ENCODE results near the gene DNAH7. TPM values are rescaled to one million over a fixed set of nuclear protein-coding genes. Genes with fewer than 3 reads are reported as not detected.

DNAH7 gene
- total and polyA plus RNA-seq, 2 of the 8 experiments (the other 6 are each of a cell fraction or from before 2014, with no cell fraction given): 0.07 to 0.08 TPM

DNA sequence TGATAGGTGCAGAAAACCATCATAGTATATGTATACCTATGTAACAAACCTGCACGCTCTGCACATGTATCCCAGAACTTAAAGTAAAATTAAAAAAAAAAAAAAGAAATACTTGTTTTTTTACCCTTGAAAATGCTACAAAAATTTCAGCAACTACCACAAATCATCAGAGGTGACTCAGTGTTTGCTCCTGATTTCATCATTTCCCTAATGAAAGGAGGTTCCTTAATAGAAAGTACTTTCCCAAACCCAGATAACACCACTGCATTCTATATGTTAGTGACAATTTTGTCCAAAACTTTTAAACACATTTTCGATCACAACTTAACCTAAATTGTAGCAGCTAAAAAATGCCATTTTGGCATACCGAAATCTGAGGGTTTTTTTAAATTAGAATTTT, 248.3 kb downstream of the DNAH7 start:
- H3K9me3 ChIP-seq (ENCODE audit: insufficient read depth in 2 of 2, low read depth in 1 of 2, low read length in 1 of 2): no peaks in the 10 kb centered on the region
- ChIA-PET POLR2A (ENCODE audit: partially characterized antibody) (no interaction called here), CTCF (ENCODE audit: partially characterized antibody) (interaction anchor here (1.4 kb wide), 1 partner anchor 12 kb away, joined by 5 read pairs; no protein-coding TSS in a partner anchor)
- no peak overlapping the region for H2BK120ac ChIP-seq (replicated peaks; ENCODE audit: low read depth, low read length)
- no peak overlapping the region for H2AFZ ChIP-seq (ENCODE audit: low read length)
- H3K18ac ChIP-seq (ENCODE audit: extremely low read depth, low read length): no peak overlapping the region
- no peak overlapping the region for H4K5ac ChIP-seq (ENCODE audit: insufficient read length, low read depth, low read length)
- H2BK12ac ChIP-seq (ENCODE audit: low read depth, low read length): no peak overlapping the region
- H2BK15ac ChIP-seq (ENCODE audit: low read length): no peak overlapping the region
- no peak overlapping the region for H3K4me2 ChIP-seq (ENCODE audit: insufficient read depth in 1 of 2, low read depth in 2 of 2, low read length in 2 of 2)
- no peaks in the 10 kb centered on the region for H3K79me2 ChIP-seq (ENCODE audit: control insufficient read depth in 1 of 2, insufficient read depth in 2 of 2, low read length in 2 of 2)
- H3K27me3 ChIP-seq (replicated peaks in 1 of 4; ENCODE audit: control insufficient read depth in 3 of 4, extremely low read depth in 1 of 4, insufficient read depth in 3 of 4, low read length in 3 of 4): no peaks in the 10 kb centered on the region
- H4K91ac ChIP-seq (replicated peaks; ENCODE audit: insufficient read length, low read length): no peak overlapping the region
- no peak overlapping the region for H2BK5ac ChIP-seq (ENCODE audit: low read depth, low read length)
- H3K79me1 ChIP-seq (ENCODE audit: low read depth, low read length): no peaks in the 10 kb centered on the region
- no peak overlapping the region for H4K8ac ChIP-seq (ENCODE audit: extremely low read depth, insufficient read depth, low read length)
- no peak overlapping the region for H2AK5ac ChIP-seq (ENCODE audit: low read depth, low read length)
- H3K4me3 ChIP-seq (ENCODE audit: extremely low read depth in 1 of 4, insufficient read depth in 2 of 4, low read depth in 3 of 4, low read length in 4 of 4): no peak overlapping the region
- 0 out of 7 replicates have a peak, but pooled peaks cover 0 to 2% (median 0%) of the 10 kb centered on the region in 4 experiments for H3K4me1 ChIP-seq (replicated peaks in 1 of 4; ENCODE audit: control insufficient read depth in 3 of 4, insufficient read depth in 4 of 4, low read length in 3 of 4)
- no peaks in the 10 kb centered on the region for H4K20me1 ChIP-seq (replicated peaks in 1 of 2; ENCODE audit: control insufficient read depth in 1 of 2, insufficient read depth in 2 of 2, low read length in 2 of 2)
- no peak overlapping the region for H3K27ac ChIP-seq (ENCODE audit: low read depth, low read length)
- no peak overlapping the region for H3K9ac ChIP-seq (replicated peaks in 1 of 4; ENCODE audit: extremely low read depth in 1 of 4, low read depth in 3 of 4, low read length in 3 of 4)
- no peak overlapping the region for H3K56ac ChIP-seq (replicated peaks; ENCODE audit: insufficient read length, low read depth, low read length)
- H3K36me3 ChIP-seq (ENCODE audit: control insufficient read depth in 2 of 4, insufficient read depth in 4 of 4, low read length in 3 of 4): no peaks in the 10 kb centered on the region
- no peak for FAIRE-seq
- H3K23me2 ChIP-seq (ENCODE audit: low read depth, low read length): no peaks in the 10 kb centered on the region
- no peak overlapping the region for H3K23ac ChIP-seq (ENCODE audit: insufficient read length)
- no peak overlapping the region for H2BK20ac ChIP-seq (ENCODE audit: low read length)
- 90% methylated on average over 3 of the region's 3 CpGs; no CpG with 5 or more reads in 1 of the 2 experiments for WGBS, 2 experiments (ENCODE audit: extremely low coverage in 1 of 2, insufficient coverage in 1 of 2, insufficient read length in 1 of 2, insufficient replicate concordance in 2 of 2, low coverage in 1 of 2, low lambda C conversion rate in 2 of 2, missing lambda C conversion rate in 1 of 2)
- H3K14ac ChIP-seq (ENCODE audit: insufficient read length): no peak overlapping the region
- no peak overlapping the region for H3K4ac ChIP-seq (replicated peaks; ENCODE audit: insufficient read length, low read depth, low read length)
- DNase-seq (ENCODE audit: low read depth in 1 of 2, low spot score in 2 of 2): no peak
- TF ChIP-seq SUZ12 (IDR thresholded peaks at IDR 0.05; ENCODE audit: low read length) (no peak), BCL11A (IDR thresholded peaks at IDR 0.05; ENCODE audit: low read depth in 2 of 2, low read length in 2 of 2) (no peak), SP2 (IDR thresholded peaks at IDR 0.05; ENCODE audit: low read length) (no peak), BRCA1 (IDR thresholded peaks at IDR 0.05; ENCODE audit: low read depth, low read length) (no peak), SIN3A (conservative IDR thresholded peaks at IDR 0.05 in 1 of 2, IDR thresholded peaks at IDR 0.05 in 1 of 2; ENCODE audit: low read depth in 1 of 2, low read length in 2 of 2) (no peak), RFX5 (IDR thresholded peaks at IDR 0.05; ENCODE audit: borderline replicate concordance, low read depth, low read length) (no peak), PHF8 (conservative IDR thresholded peaks at IDR 0.05; ENCODE audit: low read depth, low read length) (no peak)
- TF ChIP-seq, protein P1, sequence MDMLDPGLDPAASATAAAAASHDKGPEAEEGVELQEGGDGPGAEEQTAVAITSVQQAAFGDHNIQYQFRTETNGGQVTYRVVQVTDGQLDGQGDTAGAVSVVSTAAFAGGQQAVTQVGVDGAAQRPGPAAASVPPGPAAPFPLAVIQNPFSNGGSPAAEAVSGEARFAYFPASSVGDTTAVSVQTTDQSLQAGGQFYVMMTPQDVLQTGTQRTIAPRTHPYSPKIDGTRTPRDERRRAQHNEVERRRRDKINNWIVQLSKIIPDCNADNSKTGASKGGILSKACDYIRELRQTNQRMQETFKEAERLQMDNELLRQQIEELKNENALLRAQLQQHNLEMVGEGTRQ (IDR thresholded peaks at IDR 0.05; ENCODE audit: low read length): no peak
- TF ChIP-seq, protein P2, sequence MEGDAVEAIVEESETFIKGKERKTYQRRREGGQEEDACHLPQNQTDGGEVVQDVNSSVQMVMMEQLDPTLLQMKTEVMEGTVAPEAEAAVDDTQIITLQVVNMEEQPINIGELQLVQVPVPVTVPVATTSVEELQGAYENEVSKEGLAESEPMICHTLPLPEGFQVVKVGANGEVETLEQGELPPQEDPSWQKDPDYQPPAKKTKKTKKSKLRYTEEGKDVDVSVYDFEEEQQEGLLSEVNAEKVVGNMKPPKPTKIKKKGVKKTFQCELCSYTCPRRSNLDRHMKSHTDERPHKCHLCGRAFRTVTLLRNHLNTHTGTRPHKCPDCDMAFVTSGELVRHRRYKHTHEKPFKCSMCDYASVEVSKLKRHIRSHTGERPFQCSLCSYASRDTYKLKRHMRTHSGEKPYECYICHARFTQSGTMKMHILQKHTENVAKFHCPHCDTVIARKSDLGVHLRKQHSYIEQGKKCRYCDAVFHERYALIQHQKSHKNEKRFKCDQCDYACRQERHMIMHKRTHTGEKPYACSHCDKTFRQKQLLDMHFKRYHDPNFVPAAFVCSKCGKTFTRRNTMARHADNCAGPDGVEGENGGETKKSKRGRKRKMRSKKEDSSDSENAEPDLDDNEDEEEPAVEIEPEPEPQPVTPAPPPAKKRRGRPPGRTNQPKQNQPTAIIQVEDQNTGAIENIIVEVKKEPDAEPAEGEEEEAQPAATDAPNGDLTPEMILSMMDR (IDR thresholded peaks at IDR 0.05; ENCODE audit: control extremely low read depth in 1 of 3, insufficient read depth in 1 of 3, low read depth in 1 of 3, low read length in 3 of 3): no peak
